GM20000 (cell line): ENCODE measurements around the gene CRP.

Source experiments
- DNase-seq: peaks from one replicate; pipeline ENCODE4 v3.0.0; 2012; ENCODE audit warnings: low spot score
- TF ChIP-seq, protein P1 (sequence below): IDR thresholded peaks from 2 replicates; pipeline ENCODE4 v1.5.1; 2012; ENCODE audit warnings: mild to moderate bottlenecking, control low read depth; ENCODE audit errors: extremely low read depth, missing control alignments

The CRP gene

DNA sequence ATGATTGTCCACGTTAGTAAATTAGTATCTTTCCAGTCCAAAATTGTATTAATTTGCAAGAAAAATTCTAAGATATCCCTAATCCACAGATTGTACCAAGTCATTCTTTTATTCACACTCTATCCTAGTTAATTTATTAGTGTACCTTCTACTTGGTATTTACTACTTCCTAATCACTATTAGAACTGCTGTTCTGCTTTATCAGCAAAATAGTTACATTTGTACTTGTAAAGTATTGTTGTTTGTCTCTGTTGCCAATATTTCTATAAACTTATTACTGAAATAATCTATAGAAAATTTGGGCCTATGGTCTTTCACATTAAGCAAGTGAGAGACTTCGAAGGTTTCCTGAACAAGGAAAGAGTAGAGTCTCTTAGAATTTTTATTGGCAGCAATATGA is 5.6 kb upstream of the CRP start:
- DNase-seq = no peak
- TF ChIP-seq, protein P1, sequence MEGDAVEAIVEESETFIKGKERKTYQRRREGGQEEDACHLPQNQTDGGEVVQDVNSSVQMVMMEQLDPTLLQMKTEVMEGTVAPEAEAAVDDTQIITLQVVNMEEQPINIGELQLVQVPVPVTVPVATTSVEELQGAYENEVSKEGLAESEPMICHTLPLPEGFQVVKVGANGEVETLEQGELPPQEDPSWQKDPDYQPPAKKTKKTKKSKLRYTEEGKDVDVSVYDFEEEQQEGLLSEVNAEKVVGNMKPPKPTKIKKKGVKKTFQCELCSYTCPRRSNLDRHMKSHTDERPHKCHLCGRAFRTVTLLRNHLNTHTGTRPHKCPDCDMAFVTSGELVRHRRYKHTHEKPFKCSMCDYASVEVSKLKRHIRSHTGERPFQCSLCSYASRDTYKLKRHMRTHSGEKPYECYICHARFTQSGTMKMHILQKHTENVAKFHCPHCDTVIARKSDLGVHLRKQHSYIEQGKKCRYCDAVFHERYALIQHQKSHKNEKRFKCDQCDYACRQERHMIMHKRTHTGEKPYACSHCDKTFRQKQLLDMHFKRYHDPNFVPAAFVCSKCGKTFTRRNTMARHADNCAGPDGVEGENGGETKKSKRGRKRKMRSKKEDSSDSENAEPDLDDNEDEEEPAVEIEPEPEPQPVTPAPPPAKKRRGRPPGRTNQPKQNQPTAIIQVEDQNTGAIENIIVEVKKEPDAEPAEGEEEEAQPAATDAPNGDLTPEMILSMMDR = no peak

DNA sequence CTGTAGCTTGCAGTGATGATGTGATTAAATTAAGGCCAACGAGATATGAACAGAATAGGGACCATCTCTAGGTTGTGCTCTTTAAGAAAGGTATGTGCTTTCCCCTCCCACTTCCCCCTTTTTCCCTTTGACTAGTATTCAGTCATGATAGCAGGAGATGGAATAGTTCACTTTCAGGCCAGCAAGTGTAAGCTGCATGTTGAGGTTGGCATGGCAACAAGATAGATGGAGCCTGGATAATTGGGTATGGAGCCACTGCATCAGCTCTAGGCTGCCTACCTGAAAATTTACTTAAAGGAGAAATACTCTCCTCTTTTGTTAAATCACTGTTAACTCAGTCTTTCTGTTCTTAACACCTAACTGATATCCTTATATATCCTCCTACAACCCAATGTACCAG is 1.5 kb upstream of the CRP start:
- TF ChIP-seq, protein P1 = no peak
- DNase-seq = no peak

DNA sequence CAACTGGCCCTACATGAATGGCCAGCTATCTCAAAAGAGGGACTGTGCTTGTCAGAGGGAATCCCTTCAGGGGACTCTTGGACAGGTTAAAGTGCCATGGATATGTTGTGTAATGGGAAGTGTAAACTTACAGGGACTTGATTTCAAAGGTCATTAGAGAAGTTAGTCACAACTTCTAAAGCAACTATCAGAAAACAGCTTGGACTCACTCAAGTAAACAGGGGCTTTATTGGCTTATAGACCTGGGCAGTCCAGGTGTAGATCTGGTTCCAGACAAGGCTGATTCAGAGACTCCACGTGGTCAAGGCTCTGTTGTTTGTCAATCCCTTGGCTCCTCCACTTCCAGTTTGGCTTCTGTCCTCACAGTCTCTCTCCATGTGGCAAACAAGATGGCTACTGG is 2.3 kb downstream of the CRP start:
- TF ChIP-seq, protein P1 = no peak
- DNase-seq = no peak

DNA sequence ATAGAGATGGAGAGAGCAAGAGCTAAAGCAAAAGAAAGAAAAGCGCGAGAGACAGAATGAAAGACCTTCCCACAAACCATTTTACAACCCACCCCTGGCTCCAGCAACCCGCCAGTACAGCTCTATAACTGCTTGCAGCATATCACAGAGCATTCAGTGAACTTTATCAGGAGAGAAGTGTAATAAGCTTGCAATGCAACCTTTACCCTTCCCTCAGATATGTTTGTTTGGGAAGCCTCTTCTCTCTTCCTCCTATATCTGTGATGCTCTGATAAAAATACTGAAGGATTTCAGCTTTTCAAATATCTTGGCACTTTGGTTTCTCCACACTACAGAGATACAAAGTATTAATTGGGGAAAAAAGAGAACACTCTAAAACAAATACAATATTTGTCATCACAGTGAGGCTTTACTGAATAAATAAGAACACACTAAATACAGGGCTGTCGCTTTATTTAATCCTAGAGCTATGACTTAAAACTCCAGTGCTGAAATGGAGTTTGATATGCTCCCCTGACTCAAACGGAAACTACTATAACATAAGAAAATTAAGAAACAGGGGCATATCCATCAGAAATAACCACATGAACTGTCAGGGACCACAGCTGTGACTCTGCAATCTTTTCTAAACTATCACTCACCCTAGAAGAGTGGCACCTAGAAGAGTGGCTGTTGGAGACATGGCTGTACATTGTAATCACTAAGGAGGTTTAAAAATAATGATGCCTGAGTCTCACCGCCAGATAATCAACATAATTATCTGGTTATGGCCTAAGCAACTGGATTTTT is 6.7 kb downstream of the CRP start:
- TF ChIP-seq, protein P1 = no peak
- no peak for DNase-seq

DNA sequence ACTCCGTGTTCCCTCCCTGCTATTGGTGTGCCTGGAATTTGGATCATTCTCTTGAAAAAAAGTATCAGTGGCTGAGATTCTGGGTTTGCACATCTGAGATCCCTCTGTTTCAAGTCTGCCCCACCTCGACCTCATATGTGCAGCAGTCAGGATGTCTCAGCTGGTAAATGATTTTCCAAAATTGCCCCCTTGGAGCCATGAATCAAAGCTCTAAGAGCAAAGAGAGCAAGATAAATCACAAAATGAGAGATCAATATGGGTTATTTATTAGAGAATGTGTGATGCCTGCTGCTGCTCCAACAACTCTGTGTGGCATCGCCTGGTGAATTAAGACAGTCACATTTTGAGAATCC is 8.5 kb downstream of the CRP start:
- no peak for DNase-seq

DNA sequence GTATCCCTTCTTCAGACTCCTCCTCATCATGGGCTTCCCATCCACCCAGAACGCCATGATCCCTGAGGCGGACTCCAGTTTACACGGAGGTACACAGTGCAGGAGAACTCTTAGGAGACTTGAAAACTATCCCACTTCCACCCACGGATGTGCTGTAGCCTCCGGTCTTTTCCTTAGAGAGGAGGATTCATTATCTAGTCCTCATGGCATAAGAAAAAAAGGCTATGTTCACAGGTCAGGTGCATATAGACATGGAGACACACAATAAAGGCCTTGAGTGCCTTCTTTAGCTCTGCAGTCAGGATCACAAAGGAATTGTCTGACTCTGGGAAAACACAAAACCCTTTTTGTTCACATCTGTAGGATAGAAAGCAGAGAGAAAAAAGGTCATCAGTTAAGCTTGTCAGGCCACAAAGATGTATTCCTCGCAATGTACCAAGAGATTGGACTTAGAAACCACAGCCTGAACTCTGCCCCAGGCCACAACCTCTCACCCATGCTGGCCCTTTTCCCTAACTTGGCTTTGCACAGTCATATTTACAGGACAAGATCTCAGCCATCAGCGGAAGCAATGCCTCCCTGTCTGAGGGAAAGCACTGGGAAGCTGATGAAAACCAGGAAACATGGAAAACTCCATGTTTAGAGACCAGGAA is 9.0 kb downstream of the CRP start:
- TF ChIP-seq, protein P1 = no peak
- DNase-seq = no peak

More for the DNA sequence above, 8.5 kb downstream of the CRP start:
- TF ChIP-seq, protein P1 = no peak

DNA sequence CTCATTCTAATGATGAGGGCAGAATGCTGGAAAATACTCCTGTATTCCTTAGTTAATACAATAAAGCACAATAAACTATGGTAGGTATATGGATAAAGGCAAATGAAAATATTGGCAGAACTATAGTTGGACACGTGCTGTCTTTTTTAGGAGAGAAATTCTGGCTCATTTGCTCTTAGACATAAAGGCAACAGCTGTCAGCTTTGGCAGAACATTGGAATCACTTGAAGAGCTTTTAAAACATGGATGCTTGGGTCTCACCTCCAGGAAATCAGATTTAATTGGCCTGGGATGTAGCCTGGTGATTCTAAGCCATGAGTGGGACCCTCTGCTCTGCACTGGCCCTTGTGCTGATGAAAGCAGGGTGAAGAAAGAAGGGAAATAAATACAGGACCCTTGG is 9.9 kb downstream of the CRP start:
- DNase-seq = no peak
- TF ChIP-seq, protein P1 = no peak
